Peyer's patch (tissue), 4 donors: ENCODE results near the gene SLC17A6. TPM values are rescaled to one million over a fixed set of nuclear protein-coding genes. Genes with fewer than 3 reads are reported as not detected.

Experiments used
- DNase-seq, 3 donors: peaks; one replicate each; pipeline ENCODE4 v3.0.0-alpha.2; 2017 to 2019
- H3K27ac ChIP-seq, 4 donors: fragments of 200-600 bp; sonication (generic); one replicate each; pipeline ENCODE4 v1.5.1; 2016 to 2019
- H3K27me3 ChIP-seq, 2 donors: fragments of 200-600 bp; sonication (generic); one replicate each; pipeline ENCODE4 v1.5.1; 2019
- H3K36me3 ChIP-seq, 3 donors: fragments of 200-600 bp; sonication (generic); one replicate each; pipeline ENCODE4 v1.5.1; 2016 to 2019
- H3K4me1 ChIP-seq, 4 donors: fragments of 200-600 bp; sonication (generic); one replicate each; pipeline ENCODE4 v1.5.1; 2016 to 2019
- H3K4me3 ChIP-seq, 4 donors: fragments of 200-600 bp; sonication (generic); 1 replicate in 3 of 4; 2 replicates in 1 of 4; pipeline ENCODE4 v1.5.1; 2016 to 2019; ENCODE audit warnings: mild to moderate bottlenecking in 1 of 4
- H3K9me3 ChIP-seq, 4 donors: fragments of 200-600 bp; sonication (generic); one replicate each; pipeline ENCODE4 v1.5.1; 2016 to 2019; ENCODE audit warnings: mild to moderate bottlenecking in 1 of 4
- POLR2A ChIP-seq, 2 donors: fragments of 450-650 bp; IDR thresholded peaks; one replicate each; pipeline ENCODE4 v1.5.1; 2017; ENCODE audit warnings: antibody characterized with exemption in 2 of 2, mild to moderate bottlenecking in 2 of 2, moderate library complexity in 2 of 2
- total RNA-seq, 4 donors: library from RNA; depleted of rRNA; stranded (reverse); fragments of >200 nt; gene quantifications; one replicate each; pipeline ENCODE4 v1.1.0, GENCODE V29; 2016
- TF ChIP-seq, protein P1 (sequence below), 6 experiments: fragments of 450-650 bp in 4 of 6; fragments of 200-600 bp in 2 of 6; sonication (generic) in 1 of 6; IDR thresholded peaks; one replicate each; pipeline ENCODE4 v1.5.1; 2017 to 2019; ENCODE audit warnings: antibody characterized with exemption in 6 of 6, mild to moderate bottlenecking in 3 of 6, moderate library complexity in 1 of 6

Gene SLC17A6
- total RNA-seq, 4 donors from 2014 or later: not detected

DNA sequence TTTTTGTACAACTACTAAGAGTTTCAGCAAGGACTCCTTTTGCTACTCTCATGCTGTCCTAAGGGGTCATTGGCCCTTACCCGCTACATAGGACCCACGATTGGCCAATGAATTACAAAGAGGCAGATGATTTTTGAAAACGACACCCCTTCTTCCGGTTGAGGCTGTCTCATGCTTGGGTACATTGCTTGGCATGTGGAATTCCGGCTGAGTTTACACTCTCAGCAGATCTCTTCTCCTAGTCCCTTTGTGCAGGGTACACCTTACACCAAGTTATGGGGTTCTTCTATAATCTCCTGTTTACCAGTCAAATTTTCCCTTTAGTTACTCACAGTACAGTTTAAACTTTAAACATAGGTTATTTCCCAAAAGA, 52.1 kb downstream of the SLC17A6 start:
- Histone ChIP-seq H3K36me3 (no peaks in the 10 kb centered on the region), H3K4me3 (no peak overlapping the region), H3K27me3 (no peaks in the 10 kb centered on the region), H3K27ac (no peak overlapping the region), H3K4me1 (no peaks in the 10 kb centered on the region), H3K9me3 (no peaks in the 10 kb centered on the region)
- TF ChIP-seq POLR2A (IDR thresholded peaks at IDR 0.05): no peak
- TF ChIP-seq, protein P1, sequence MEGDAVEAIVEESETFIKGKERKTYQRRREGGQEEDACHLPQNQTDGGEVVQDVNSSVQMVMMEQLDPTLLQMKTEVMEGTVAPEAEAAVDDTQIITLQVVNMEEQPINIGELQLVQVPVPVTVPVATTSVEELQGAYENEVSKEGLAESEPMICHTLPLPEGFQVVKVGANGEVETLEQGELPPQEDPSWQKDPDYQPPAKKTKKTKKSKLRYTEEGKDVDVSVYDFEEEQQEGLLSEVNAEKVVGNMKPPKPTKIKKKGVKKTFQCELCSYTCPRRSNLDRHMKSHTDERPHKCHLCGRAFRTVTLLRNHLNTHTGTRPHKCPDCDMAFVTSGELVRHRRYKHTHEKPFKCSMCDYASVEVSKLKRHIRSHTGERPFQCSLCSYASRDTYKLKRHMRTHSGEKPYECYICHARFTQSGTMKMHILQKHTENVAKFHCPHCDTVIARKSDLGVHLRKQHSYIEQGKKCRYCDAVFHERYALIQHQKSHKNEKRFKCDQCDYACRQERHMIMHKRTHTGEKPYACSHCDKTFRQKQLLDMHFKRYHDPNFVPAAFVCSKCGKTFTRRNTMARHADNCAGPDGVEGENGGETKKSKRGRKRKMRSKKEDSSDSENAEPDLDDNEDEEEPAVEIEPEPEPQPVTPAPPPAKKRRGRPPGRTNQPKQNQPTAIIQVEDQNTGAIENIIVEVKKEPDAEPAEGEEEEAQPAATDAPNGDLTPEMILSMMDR (IDR thresholded peaks at IDR 0.05): no peak
- no peak for DNase-seq

DNA sequence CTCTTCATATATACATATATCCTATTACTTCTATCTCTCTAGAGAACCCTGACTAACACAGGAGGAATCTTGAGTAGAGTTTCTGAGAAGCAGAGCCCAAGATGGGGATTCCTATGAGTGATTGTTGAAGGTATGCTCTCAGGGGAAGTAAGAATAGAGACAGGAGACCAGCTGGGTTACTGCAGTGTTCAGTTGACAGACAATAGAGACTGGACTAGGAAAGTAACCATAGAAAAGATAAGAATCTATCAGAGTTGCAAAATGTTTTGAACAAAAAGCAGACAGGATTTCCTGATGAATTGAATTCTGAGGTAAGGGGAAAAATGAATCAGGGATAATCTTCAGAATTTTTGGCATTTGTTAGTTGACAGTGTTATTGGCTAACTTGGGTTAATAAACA, 54.4 kb downstream of the SLC17A6 start:
- Histone ChIP-seq H3K27me3 (no peaks in the 10 kb centered on the region), H3K36me3 (no peaks in the 10 kb centered on the region), H3K27ac (no peak overlapping the region), H3K9me3 (no peaks in the 10 kb centered on the region), H3K4me1 (no peaks in the 10 kb centered on the region), H3K4me3 (no peak overlapping the region)
- TF ChIP-seq POLR2A (IDR thresholded peaks at IDR 0.05): no peak
- TF ChIP-seq, protein P1 (IDR thresholded peaks at IDR 0.05): no peak
- no peak for DNase-seq

DNA sequence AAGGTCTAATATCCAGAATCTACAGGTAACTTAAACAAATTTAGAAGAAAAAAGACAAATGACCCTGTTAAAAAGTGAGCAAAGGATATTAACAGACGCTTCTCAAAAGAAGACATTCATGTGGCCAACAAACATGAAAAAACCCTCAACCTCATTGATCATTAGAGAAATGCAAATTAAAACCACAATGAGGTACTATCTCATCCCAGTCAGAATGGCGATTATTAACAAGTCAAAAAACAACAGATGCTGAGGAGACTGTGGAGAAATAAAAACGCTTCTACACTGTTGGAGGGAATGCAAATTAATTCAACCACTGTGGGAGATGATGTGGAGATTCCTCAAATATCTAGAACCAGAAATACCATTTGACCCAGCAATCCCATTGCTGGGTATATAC, 67.2 kb downstream of the SLC17A6 start:
- no peaks in the 10 kb centered on the region for H3K9me3 ChIP-seq
- no peaks in the 10 kb centered on the region for H3K4me1 ChIP-seq
- no peaks in the 10 kb centered on the region for H3K36me3 ChIP-seq
- TF ChIP-seq, protein P1 (IDR thresholded peaks at IDR 0.05): no peak
- no peak for TF ChIP-seq POLR2A (IDR thresholded peaks at IDR 0.05)
- DNase-seq: no peak
- no peak overlapping the region for H3K4me3 ChIP-seq
- no peaks in the 10 kb centered on the region for H3K27me3 ChIP-seq
- no peak overlapping the region for H3K27ac ChIP-seq

DNA sequence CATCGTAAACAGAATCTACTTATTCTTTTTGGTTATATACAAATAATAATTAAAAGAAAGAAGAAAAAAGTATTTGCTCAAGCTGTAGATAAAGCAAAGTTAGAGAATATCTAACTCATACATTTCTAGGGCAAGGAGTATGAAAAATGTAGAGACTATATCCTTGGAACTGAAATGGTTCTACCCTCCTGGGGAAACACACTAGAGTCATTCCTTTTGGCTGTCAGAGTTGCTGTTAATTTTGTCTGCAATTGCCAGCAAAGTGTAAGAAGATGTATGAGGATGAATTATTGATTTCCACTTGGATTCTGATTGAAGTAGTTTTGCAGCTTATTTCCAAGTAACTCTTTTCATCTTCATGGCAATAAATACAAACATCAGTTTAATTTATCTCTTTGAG, 69.1 kb downstream of the SLC17A6 start:
- H3K27ac ChIP-seq: no peak overlapping the region
- H3K36me3 ChIP-seq: no peaks in the 10 kb centered on the region
- TF ChIP-seq, protein P1 (IDR thresholded peaks at IDR 0.05): no peak
- no peak for TF ChIP-seq POLR2A (IDR thresholded peaks at IDR 0.05)
- H3K9me3 ChIP-seq: no peaks in the 10 kb centered on the region
- H3K27me3 ChIP-seq: no peaks in the 10 kb centered on the region
- no peak overlapping the region for H3K4me3 ChIP-seq
- no peak for DNase-seq
- no peaks in the 10 kb centered on the region for H3K4me1 ChIP-seq

DNA sequence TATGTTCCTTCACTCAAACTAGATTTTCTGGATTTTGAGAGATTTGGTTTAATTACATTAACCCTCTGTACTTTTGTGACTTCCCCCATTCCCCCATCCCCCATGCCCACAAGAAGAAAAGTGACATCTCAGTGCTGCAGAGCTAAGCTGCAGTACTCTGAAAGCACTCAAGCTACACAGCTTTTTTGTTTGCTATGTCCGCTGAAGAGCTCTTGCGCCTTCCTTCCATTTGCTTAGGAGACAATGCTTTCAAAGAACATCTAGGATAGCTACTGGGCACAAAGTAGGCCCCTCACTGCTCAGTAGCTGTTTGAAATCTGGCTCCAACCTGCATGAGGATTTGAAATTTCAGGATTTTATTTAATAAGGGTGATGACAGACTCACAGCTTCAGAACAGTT, 69.7 kb downstream of the SLC17A6 start:
- Histone ChIP-seq H3K4me3 (no peak overlapping the region), H3K27me3 (no peaks in the 10 kb centered on the region), H3K9me3 (no peaks in the 10 kb centered on the region), H3K27ac (no peak overlapping the region), H3K36me3 (no peaks in the 10 kb centered on the region), H3K4me1 (no peaks in the 10 kb centered on the region)
- no peak for DNase-seq
- TF ChIP-seq, protein P1 (IDR thresholded peaks at IDR 0.05): no peak
- TF ChIP-seq POLR2A (IDR thresholded peaks at IDR 0.05): no peak

DNA sequence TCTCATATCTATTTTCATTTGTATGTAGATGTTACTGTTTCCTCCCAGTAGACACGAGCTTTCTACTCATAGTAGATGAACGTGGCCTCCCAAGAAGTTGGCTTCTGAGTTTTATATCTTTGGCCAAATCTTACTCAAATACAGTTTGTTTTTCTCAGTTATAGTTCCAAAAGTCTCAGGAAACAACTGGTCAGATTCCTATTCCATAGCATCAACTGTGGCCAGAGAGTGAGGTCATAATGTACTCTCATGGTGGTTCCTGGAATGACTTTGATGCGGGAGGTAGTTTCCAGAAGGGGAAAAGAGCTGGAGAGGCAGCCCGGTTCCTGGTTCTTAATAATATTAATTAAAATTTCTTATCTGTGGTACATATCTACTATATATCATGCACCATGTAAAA, 77.3 kb downstream of the SLC17A6 start:
- Histone ChIP-seq H3K27me3 (no peaks in the 10 kb centered on the region), H3K27ac (no peak overlapping the region), H3K4me1 (no peaks in the 10 kb centered on the region), H3K9me3 (no peaks in the 10 kb centered on the region), H3K4me3 (no peak overlapping the region), H3K36me3 (no peaks in the 10 kb centered on the region)
- TF ChIP-seq, protein P1 (IDR thresholded peaks at IDR 0.05): no peak
- no peak for TF ChIP-seq POLR2A (IDR thresholded peaks at IDR 0.05)
- no peak for DNase-seq
